Colonic mucosa (tissue), 4 donors: ENCODE measurements around the gene SLC35F1. TPM values are rescaled to one million over a fixed set of nuclear protein-coding genes. Genes with fewer than 3 reads are reported as not detected.

Source experiments
- DNase-seq: peaks from one replicate; pipeline ENCODE4 v3.0.0-alpha.2; 2020
- H3K27ac ChIP-seq: fragments of 200-600 bp; one replicate; pipeline ENCODE4 v1.8.0; 2021
- H3K27me3 ChIP-seq: fragments of 200-600 bp; one replicate; pipeline ENCODE4 v1.8.0; 2021
- H3K36me3 ChIP-seq: fragments of 200-600 bp; one replicate; pipeline ENCODE4 v1.8.0; 2021
- H3K4me1 ChIP-seq: fragments of 200-600 bp; one replicate; pipeline ENCODE4 v1.8.0; 2021; ENCODE audit warnings: mild to moderate bottlenecking
- H3K4me3 ChIP-seq: fragments of 200-600 bp; one replicate; pipeline ENCODE4 v1.8.0; 2021
- H3K9ac ChIP-seq, 2 donors: one replicate each; pipeline ENCODE4 v1.7.0; 2013; ENCODE audit warnings: control low read depth in 2 of 2, low read depth in 2 of 2, low read length in 2 of 2
- H3K9me3 ChIP-seq: fragments of 200-600 bp; one replicate; pipeline ENCODE4 v1.8.0; 2021
- intact Hi-C: fragments of 100-400 bp; cut with DNase I; formaldehyde crosslinking; loops from one replicate; pipeline ENCODE4 v1.14.1; 2022
- total RNA-seq, 2 donors: library from RNA; stranded (reverse); fragmentation: NEBNext Ultra II Directional in 1 of 2; extraction: Animal tissue kit (Norgen Biotek cat#: 25700) in 1 of 2; gene quantifications; one replicate each; pipeline ENCODE4 v1.2.1, GENCODE V29; 2021
- TF ChIP-seq, protein P1 (sequence below): fragments of 200-600 bp; IDR thresholded peaks from one replicate; pipeline ENCODE4 v1.8.0; 2022; ENCODE audit warnings: antibody characterized with exemption, mild to moderate bottlenecking
- donor health status: healthy.
- donor health status: DM: no; HTN: no; CAD: no.
- donor health status: DM: no; HTN: no; CAD: no.

Gene SLC35F1
- total RNA-seq, 2 donors from 2014 or later, result 0.25 to 1.1 TPM

DNA sequence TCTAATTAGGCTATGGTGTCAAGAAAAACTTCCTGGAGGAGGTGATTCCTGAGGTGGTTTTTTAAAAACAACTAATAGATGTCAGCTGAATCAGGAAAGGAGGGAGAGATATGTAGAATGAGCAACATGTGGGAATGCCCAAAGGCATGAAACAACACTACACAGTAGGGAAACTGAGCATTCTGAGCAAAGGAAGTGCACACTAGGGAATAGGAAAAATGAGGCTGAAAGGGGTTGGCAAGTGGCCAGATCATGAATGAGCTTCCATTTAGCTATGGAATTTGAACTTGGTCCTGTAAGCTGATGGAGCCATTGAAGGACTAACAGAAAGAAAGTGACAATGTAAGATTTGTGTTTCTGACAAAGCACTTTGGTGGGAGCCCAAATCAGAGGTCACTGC is 16.9 kb upstream of the SLC35F1 start:
- H3K9ac ChIP-seq, result no peak overlapping the region
- no peak overlapping the region for H3K4me3 ChIP-seq
- no peak overlapping the region for H3K27ac ChIP-seq
- H3K36me3 ChIP-seq, result no peaks in the 10 kb centered on the region
- no peaks in the 10 kb centered on the region for H3K4me1 ChIP-seq
- H3K27me3 ChIP-seq, result no peaks in the 10 kb centered on the region
- no peak for DNase-seq
- TF ChIP-seq, protein P1, sequence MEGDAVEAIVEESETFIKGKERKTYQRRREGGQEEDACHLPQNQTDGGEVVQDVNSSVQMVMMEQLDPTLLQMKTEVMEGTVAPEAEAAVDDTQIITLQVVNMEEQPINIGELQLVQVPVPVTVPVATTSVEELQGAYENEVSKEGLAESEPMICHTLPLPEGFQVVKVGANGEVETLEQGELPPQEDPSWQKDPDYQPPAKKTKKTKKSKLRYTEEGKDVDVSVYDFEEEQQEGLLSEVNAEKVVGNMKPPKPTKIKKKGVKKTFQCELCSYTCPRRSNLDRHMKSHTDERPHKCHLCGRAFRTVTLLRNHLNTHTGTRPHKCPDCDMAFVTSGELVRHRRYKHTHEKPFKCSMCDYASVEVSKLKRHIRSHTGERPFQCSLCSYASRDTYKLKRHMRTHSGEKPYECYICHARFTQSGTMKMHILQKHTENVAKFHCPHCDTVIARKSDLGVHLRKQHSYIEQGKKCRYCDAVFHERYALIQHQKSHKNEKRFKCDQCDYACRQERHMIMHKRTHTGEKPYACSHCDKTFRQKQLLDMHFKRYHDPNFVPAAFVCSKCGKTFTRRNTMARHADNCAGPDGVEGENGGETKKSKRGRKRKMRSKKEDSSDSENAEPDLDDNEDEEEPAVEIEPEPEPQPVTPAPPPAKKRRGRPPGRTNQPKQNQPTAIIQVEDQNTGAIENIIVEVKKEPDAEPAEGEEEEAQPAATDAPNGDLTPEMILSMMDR, result no peak
- H3K9me3 ChIP-seq, result no peaks in the 10 kb centered on the region
- intact Hi-C loops, result no loop called here

DNA sequence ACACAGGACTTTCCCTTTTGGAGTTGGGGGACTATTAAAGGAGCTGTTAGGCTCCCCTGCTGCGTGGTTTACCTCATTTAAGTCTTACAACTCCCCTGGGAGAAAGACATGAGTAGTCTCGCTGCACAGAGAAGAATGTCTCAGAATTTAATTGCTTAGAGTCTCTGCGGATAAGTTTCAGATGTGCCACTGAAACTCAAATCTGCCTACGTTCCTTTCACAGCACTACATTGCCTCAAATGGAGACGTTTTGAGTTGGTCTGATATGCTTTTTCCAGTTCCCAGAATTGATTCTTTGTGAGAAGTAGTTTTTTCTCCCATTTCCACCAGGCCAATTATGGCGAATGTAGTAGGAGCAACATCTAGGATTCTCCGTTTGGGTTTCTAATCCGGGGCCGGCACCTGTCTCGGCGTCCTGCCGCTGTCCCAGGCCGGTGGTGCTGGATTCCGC is 532 bp upstream of the SLC35F1 start:
- TF ChIP-seq, protein P1, result no peak
- Histone ChIP-seq H3K27me3 (peaks cover 26% of the 10 kb centered on the region), H3K9me3 (no peaks in the 10 kb centered on the region), H3K36me3 (no peaks in the 10 kb centered on the region), H3K4me1 (no peaks in the 10 kb centered on the region), H3K27ac (no peak overlapping the region), H3K4me3 (peak overlapping the region; percentile 44), H3K9ac (no peak overlapping the region)
- intact Hi-C loops, result no loop called here
- no peak for DNase-seq

DNA sequence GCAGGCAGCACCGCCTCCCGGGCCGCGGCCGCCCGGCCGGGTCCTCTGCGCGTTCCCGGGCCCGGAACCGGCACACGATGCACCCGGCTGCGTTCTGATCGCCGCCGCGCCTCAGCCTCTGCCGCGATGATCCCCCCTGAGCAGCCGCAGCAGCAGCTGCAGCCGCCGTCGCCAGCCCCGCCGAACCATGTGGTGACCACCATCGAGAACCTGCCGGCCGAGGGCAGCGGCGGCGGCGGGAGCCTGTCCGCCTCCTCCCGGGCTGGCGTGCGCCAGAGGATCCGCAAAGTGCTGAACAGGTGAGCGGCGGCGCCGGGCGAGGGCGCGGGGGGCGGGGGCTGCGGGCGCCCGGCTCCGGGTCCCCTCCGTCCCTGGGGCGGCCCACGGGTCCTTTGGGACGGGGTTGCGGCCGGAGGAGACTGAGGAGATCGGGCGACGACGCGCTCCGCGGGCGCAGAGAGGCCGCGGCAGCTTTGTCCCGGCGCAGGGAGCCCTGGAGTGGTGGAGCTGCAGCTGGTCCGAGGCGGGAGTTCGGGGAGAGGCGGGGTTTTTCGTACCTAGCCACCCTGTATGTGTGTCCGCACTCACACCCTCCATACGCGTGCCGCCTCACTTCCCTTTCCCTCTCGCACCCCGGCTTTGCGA is 659 bp downstream of the SLC35F1 start:
- TF ChIP-seq, protein P1, result no peak
- Histone ChIP-seq H3K4me1 (no peaks in the 10 kb centered on the region), H3K36me3 (no peaks in the 10 kb centered on the region), H3K27ac (no peak overlapping the region), H3K9ac (peak overlapping the region in 1 of 2 donors; percentile 49), H3K4me3 (peak overlapping the region; percentile 44), H3K27me3 (peaks cover 26% of the 10 kb centered on the region), H3K9me3 (no peaks in the 10 kb centered on the region)
- no peak for DNase-seq
- intact Hi-C loops, result no loop called here

DNA sequence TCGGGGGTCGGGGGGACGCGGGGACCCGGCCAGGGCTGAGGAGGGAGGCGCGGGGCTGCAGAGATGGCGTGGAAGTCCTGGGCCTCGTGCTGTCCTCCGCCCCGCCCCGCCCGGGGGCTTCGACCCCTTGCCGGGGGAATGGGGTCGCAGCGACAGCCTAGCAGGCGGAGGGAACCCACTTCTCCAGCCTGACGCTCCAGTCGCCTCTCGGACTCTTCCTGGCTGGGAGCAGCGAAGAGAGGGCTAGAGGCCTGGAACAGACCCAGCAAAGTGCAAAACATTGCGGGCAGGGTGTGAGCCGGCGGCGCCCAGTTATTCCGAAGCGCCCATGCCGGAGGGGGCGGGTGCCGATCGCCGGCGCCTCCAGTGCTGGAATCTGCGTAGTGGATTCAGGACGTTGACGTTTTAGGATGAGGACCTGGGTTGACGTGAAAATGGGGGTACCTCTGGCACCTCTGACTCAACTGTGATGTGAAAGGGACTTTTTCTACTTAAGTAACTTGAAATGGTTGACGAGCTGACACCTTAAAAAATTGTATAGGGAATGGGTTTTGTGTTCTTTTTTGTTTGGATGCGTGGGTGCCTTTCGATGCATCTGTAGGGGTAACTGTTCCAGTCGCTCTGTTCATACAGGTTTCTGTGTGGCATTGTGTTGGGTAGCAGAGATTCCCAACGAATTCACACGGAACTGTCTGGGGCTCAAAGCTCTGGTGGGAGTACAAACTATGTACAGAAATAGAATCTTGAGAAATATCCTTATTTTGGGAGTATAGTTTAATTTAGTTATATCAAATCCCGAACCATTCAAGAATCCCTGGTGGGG is 1.4 kb downstream of the SLC35F1 start:
- Histone ChIP-seq H3K4me1 (no peaks in the 10 kb centered on the region), H3K27me3 (peaks cover 26% of the 10 kb centered on the region), H3K4me3 (peak overlapping the region; percentile 44), H3K9ac (no peak overlapping the region), H3K27ac (no peak overlapping the region), H3K36me3 (no peaks in the 10 kb centered on the region), H3K9me3 (no peaks in the 10 kb centered on the region)
- no peak for DNase-seq
- TF ChIP-seq, protein P1, result no peak
- intact Hi-C loops, result no loop called here

DNA sequence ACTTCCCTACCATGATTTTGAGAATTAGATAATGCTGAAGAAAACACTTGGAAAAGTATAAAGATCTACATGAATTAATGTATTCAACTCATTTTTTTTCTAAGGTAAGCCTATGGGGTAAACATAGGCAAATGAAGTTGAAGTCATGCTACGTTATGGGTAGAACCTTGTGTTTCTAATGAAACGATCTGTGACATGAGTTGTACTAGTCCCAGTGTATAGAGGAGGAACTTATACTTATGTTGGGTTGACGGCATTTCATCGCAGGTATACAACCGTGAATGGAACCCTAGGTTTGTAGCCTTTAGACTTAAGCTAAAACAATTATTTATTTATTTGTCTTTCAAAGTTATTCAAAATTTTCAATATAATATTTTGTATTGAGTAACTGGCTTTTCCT is 2.6 kb downstream of the SLC35F1 start:
- no peak overlapping the region for H3K27ac ChIP-seq
- no peaks in the 10 kb centered on the region for H3K36me3 ChIP-seq
- H3K4me1 ChIP-seq, result no peaks in the 10 kb centered on the region
- TF ChIP-seq, protein P1, result no peak
- no peak overlapping the region for H3K4me3 ChIP-seq
- DNase-seq, result no peak
- H3K27me3 ChIP-seq, result peaks cover 23% of the 10 kb centered on the region
- H3K9me3 ChIP-seq, result no peaks in the 10 kb centered on the region
- no peak overlapping the region for H3K9ac ChIP-seq
- intact Hi-C loops, result no loop called here
